NCI-H2196 treated with DMSO at 0.1 percent for 48 hours (cell line): ENCODE data around the gene MAGEA12.
"Not testable (repeated sequence)": the region's sequence is repeated elsewhere in the genome, so short reads cannot be mapped to it uniquely, and the experiment has no call there.

ENCODE experiments used
- DNase-seq: peaks from one replicate; lab custom pipeline; 2025; ENCODE audit not compliant: unreplicated experiment; lab: John Stamatoyannopoulos, UW

MAGEA12 gene

DNA sequence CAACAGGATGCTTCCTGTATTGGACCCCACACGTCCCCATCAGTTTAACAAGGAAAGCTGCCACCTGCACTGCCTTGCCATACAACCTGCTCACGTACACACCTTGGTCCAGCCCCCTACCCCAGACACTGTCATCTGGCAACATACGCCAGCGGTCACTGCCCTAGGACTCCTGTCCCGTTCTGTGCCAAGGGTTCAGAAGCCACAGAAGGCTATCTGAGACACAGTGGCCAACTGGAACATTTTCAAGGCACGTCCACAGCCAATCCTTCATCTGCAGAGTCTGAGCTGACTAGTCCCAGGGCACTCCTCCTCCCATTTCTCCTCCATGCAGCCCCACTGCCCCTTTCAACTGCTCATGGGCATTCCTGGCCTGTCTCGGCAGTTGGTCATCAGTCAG, 28.0 kb downstream of the MAGEA12 start:
- not testable (repeated sequence) for DNase-seq

DNA sequence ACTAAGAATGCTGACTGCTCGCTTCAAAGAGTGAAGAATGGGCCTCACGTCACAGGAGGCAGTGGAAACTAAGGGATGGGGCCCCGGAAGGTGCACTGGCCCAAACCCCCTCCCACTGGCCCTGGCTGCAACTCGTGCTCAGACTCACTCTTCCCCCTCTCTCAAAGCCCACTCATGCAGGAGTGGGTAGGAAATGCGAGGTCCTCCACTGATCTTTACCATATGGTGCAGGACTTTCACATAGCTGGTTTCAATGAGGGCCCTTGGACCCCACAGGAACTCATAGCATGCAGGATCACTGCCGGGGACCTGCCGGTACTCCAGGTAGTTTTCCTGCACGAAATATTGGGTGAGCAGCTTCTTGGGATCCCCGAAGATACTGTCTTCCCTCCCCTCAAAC, 33.0 kb downstream of the MAGEA12 start:
- DNase-seq = not testable (repeated sequence)

- not testable (repeated sequence) for DNase-seq
Observed at GRCh38 chrX:152769549-152770289, 36.2 kb downstream of the MAGEA12 start, which contains the start of gene MAGEA6. Gene MAGEA6 (minus strand): TSS chrX:152769689. CDS start chrX:152767650, 2,039 bp downstream.

DNA sequence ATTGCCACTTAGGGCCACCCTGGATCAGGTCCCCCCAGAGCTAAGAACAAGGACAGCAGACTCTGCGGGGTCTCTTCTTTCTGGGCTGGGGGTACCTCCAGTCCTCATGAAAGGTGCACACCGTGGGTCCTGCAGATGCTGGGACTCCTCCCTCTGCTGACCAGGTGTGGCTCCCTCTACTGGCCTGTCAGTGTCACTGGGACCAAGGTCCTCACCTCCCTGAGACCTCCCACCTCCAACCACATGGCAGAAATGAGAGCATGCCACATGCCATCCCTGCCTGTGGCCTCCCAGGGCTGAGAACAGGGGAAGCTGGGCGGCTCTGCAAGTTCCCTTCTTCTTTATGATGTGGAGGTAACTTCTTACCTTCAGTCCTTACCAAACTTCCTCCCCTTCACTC, 53.5 kb downstream of the MAGEA12 start:
- DNase-seq = not testable (repeated sequence)
